GM21529 (cell line): ENCODE data around the gene CABLES1.
A peak's percentile ranks its signal among the peaks of the same experiment; 100 is the strongest.
"Not testable (repeated sequence)": the region's sequence is repeated elsewhere in the genome, so short reads cannot be mapped to it uniquely, and the experiment has no call there.

ENCODE experiments used
- ATAC-seq: cut with Tn5 transposase; IDR thresholded peaks from one replicate; pipeline ENCODE4 v1.9.1; 2021; ENCODE audit not compliant: unreplicated experiment

Gene CABLES1

DNA sequence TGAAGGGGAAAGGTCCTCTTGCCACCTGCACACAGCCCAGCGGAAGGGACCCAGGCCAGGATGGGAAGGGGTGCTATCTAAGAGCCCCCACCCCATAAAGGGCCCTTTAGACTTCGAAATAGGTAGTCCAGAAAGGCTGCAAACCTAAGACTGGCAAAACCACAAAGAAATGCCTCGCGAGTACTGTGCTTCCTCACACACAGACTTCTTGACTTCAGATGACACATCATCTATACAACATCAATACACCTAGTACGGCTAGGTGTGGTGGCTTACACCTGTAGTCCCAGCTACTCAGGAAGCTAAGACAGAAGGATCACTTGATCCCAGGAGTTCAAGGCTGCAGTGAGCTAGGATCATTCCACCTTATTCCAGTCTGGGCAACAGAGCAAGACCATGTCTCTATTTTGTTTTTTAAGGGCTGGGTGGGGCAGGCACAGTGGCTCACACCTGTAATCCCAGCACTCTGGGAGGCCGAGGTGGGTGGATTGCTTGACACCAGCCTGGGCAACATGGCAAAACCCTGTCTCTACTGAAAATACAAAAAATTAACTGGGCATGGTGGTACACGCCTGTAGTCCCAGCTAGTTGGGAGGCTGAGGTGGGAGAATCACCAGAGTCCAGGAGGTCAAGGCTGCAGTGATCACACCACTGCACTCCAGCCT is 125.8 kb downstream of the CABLES1 start:
- ATAC-seq, result no peak

DNA sequence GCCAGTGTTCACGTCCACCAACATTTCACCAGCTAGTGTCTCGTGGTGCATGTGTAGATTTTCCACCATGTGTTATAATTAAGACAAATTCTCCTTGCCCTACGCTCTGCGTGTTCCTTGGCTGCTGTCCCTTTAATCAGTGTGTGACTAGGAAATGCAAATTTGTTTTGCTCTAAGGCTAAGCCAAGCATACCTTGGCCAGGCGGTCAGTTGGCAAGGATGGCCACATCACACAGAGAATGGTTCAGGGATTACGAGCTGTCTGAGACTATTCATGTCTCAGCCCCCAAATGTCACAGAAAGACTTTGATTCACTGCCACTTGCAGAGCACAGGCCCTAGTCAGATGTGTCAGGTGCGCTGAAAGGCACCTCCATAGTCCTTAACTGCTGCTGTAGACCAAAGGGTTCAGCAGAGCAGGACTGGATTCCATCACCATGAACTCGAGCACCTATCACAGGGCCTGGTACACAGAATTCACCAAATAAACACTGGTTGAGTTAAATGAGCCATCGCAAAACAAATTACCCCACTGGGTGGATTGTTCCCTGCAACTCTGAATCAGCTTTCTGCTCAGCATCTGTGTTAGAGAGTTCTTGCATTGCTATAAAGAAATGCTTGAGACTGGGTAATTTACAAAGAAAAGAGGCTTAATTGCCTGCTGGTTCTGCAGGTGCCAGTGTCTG is 128.4 kb downstream of the CABLES1 start:
- ATAC-seq, result no peak

DNA sequence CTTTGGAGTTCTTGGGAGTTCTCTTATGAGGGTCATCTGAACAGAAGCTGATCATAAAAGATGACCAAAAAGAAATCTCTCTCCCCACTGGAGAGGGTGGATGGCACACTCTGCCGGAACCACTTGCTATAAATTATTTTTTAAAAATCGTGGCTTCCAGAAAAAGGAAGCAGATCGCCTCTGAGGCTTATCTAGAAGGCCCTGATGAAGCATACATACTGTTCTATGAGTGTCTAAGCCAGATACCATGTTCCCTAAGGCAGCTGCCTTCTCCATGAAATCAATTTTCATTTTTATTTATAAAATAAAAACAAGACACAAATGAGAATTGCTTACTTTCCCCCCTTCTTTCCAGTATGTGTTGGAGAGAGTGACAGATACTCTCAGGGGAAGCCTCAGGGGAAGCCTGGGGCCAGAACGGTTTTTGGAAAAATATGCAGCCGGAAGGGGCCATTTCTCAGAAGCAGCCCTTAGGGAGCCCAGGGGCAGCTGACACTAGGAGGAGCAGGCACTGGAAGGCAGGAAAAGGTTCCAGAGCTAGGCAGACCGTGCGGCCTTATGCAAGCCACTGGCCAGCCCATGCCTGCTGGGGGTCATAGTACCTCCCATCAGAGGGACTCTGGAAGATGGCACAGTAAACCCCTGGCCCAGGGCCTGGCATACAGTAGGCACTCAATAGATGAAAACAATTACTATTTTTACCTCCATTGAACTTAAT is 130.6 kb downstream of the CABLES1 start:
- ATAC-seq, result no peak

DNA sequence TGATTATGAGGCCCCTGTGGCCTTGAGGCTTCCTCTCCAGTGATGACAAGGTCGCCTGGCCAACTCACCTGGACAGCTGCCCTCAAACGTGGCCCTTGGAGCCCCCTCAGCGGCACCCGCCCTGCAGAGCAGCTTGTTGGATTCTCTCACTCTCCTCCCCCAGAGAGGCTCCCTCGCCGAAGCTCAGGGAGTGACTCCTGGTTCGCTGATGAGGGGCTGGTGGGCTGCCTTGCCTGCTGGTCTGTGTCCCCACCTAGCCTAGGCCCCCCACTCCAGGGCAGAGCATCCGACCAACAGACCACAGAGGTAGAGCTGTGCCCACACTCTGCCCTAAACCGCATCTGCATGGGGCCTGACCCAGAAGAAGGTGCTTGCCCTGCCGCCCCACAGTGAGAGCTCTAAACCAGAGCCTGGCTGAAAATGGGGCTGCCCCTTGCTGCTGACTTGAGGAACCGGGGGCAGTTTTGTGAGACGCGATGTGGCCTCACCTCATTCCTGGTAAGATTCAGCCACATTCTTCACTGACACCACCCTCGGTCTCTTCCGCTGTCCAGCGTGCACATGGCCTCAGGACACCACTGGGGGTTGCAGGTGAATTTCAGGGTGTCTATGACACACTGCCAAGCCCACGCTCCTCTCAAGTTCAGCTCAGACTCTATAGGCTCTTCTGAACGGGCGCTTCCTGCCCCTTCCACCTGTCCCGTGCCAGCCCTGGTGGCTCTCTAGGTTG is 131.6 kb downstream of the CABLES1 start:
- ATAC-seq, result peak; percentile 77

DNA sequence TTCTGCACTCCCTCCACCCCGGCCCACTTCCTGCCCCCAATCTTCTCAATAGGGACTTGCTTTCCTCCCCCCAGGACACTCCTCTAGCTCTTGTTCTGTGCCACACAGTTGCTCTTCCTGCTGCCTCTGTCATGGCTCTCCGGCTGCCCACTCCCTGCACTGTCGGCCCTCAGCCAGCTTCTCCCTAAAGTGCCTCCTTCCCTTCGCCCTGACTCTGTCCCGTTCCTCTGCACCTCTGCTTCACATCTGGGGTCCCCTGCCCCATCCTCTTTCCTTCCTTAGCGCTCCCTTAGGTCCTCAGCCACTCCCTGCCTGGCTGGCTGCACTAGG is 132.1 kb downstream of the CABLES1 start:
- ATAC-seq, result no peak

DNA sequence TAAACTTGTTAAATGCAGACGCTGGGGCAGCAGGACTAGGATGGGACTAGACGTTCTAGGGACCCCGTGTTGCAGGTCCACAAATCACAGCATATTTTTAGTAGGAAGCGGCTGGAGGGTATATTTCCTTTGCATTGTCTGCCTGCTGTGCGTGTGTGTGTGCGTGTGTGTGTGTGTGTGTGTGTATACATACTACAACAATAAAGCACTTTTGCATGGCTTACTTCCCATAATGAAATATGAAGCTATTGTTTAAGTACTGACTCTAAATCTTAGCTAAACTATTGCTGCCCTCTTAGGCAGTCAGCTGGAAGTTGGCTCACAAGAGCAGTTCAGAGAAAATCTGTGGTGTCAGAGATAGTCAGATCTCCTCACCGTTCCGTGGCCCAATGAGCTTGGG is 133.4 kb downstream of the CABLES1 start:
- ATAC-seq, result no peak

DNA sequence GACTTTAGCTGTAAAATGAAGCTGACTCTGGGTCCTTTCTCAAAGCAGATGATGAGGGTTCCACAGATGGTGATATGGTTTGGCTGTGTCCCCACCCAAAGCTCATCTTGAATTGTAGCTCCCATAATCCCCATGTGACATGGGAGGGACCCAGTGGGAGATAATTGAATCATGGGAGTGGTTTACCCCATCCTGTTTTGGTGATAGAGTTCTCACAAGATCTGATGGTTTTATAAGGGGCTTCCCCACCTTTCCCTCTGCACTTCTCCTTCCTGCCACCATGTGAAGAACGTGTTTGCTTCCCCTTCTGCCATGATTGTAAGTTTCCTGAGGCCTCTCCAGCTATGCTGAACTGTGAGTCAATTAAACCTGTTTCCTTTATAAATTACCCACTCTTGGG is 133.8 kb downstream of the CABLES1 start:
- ATAC-seq, result not testable (repeated sequence)

DNA sequence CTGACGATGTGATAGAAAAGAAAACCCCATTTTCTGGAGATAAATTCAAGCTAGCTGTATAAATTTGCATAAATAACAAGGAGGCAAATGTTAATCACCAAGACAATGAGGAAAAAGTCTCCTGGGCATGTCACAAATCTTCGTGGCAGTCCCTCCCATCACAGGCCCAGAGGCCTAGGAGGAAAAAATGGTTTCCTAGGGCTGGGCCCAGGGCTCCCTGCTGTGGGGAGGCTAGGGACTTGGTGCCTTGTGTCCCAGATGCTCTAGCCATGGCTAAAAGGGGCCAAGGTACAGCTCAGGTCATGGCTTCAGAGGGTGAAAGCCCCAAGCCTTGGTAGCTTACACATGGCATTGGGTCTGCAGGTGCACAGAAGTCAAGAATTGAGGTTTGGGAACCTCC is 134.6 kb downstream of the CABLES1 start:
- no peak for ATAC-seq

DNA sequence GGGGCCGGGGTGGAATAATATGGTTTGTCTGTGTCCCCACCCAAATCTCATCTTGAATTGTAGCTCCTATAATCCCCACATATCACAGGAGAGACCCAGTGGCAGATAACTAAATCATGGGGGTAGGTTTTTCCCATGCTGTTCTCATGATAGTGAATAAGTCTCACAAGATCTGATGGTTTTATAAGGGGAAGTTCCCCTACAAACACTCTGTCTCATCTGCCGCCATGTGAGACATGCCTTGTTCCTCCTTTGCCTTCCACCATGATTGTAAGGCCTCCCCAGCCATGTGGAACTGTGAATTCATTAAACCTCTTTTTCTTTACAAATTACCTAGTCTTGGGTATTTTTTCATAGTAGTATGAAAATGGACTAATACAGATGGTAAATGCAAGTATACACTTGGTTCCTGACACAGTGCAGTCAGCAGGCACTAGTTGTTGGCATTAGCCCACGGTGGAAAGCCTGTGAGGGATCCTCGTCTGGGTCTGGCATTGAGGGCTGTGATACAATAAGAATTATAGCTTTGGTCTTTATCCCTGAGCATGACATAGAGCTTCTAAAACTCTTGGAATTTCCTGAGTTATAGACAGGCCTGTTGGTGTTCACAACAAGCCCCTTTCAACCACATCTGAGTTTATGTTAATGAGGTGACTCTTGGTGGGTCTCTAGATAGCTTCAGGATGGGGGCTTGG is 135.8 kb downstream of the CABLES1 start:
- no peak for ATAC-seq

DNA sequence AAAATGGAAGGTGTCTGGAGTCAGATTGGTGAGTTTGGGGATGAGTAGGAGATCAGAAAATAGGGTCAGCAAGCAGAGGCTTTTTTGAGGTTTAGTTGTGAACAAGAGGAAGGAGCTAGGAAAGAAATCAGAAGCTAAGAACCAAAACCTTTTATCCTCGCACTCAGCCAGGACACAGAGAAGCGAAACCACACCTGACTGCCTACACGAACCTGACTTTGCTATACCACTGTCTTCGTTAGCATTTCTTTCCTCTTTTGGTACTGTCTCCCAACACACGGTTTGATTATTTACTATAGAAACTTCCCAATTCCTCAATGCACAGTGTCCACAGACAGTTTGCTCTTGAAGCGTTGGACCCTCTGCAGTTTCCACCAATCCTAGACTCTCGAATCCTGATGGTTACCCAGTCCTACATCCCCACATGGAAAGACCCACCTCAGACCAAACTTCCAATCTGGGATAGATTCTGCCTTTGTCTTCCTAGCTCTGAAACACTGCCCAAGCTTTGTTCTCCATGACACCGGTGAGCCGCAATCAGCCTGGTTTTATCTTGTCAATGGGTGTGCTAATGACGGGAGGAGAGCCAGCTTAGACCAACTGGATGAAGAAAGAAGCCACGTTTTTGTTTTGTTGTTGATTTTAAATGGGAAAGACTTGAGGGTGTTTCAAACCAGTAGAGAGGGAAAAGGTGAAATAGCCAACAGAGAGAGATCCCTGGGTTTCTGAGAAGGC is 137.4 kb downstream of the CABLES1 start:
- no peak for ATAC-seq

DNA sequence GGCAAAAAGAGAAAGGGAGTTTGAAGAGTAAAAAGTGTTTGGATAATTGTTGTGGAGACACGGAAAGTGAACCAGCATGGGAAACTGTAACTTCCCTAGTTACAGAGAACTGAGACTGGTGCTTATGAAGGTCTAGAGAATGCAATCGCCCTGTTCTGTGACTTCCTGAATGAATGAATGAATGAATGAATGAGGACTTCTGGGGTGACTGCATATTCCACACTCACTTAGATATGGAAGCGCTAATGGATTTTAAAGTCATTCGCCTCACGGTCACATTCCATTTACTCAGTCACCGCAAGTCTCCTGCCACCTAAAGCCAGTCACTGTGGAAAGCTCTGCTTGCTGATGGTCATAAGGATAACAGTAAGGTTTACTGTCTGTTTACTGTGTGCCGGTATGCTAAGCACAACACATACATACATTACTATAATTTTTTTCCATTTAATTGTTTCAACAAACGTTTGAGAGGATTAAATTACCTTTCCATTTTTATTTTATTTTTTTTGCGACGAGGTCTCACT is 138.2 kb downstream of the CABLES1 start:
- ATAC-seq, result no peak

DNA sequence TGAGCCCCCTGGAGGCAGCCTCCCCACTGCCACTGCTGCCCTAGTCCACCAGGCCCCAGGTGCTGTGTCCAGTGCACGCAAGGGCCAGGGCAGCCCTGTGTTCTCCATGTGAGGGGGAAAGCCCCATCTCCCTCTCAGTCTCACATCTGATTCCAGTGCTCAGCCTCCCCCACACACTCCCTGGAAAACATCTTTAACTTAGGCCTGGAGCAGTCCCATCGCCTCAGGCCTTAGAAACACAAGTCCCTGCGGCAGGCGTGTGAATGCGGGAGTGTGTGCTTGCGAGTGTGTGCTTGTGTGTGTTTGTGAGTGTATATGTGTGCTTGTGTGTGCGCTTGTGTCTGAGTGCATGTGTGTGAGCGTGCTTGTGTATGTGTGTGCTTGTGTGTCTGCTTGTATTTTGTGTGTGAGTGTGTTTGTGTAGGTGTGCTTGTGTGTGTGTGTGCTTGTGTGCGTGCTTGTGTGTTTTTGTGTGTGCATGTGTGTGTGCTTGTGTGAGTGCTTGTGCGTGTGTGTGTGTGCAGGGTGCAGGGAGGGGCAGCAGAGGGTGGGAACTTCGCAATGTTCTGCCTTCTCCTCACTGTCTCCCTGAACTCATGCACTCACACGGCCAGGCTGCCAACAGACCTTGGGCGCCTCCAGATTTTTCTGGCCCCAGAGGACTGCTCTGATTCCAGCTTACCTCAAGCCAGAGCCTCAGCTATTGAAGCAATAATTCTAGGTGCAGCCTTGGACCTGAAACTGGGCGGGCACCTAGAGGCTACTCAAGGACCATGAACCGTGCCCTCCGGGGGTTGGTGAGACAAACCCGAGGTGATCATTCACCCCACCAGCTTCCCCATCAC is 139.6 kb downstream of the CABLES1 start:
- no peak for ATAC-seq

DNA sequence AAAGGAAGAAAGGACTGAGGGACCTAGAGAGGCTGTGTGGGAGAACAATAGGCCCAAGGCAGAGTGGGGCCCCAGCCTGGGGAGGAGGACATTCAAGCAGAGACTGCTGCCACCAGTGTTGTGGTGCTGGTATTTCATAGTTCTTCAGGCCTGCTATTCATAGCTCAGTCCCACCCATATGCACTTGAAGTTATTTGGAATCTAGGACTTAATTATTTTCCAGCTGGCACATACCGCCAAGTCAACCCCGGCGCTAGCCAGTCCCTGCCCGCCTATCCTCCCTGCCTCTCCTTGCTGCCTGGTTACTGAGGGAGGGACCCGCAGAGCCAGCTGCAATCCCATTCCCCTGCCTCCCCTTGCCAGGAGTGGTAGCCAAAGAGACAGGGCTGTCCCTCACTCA is 141.2 kb downstream of the CABLES1 start:
- no peak for ATAC-seq

DNA sequence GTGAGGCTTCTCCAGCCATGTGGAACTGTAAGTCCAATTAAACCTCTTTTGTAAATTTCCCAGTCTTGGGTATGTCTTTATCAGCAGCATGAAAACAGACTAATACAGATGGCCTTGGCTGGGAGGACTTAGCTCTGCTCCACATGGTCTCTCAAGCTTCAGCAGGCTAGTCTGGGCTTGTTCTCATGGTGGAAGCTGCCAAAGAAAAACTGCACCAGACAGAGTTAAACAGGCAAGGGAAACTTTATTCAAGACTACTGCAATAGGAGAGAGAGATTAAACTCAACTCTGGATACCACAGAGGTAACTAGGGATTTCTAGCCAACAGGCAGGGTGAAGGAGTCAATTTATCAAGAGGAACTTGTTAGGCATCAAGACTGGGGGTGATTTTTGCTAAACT is 142.1 kb downstream of the CABLES1 start:
- no peak for ATAC-seq

DNA sequence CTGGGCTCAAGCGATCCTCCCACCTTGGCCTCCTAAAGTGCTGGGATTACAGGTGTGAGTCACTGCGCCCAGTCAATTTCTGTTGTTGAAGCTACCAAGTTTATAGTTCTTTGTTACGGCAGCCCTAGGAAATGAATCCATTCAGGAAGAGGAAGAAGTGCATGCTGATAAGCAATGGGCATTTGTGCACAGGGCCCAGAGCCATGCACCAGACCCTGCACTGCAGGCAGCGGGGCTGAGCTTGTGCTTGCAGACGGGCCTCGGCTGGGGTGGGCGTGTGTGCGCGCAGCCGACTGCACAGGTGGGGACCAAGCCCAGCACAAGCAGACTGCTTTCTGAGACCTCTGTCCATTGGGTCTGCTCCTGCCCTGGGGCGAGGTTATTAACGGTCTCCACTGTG is 144.6 kb downstream of the CABLES1 start:
- ATAC-seq, result no peak

DNA sequence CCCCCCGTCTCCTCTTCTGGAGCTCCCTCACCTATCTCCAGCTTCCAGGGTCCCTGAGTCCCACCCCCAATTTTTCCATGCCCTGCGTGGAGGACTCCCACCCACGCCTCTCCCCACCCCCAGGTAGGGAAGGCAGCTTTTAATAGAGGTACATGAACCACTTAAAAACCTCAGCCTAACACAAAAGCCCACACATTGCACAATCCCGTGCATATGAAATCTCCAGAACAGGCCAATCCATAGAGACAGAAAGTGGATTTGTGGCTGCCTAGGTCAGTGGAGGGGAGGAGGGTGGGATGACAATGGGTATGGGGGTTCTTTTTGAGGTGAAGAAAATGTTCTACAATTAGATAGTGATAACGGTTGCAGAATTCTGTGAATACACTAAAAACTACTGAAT is 145.6 kb downstream of the CABLES1 start:
- no peak for ATAC-seq

DNA sequence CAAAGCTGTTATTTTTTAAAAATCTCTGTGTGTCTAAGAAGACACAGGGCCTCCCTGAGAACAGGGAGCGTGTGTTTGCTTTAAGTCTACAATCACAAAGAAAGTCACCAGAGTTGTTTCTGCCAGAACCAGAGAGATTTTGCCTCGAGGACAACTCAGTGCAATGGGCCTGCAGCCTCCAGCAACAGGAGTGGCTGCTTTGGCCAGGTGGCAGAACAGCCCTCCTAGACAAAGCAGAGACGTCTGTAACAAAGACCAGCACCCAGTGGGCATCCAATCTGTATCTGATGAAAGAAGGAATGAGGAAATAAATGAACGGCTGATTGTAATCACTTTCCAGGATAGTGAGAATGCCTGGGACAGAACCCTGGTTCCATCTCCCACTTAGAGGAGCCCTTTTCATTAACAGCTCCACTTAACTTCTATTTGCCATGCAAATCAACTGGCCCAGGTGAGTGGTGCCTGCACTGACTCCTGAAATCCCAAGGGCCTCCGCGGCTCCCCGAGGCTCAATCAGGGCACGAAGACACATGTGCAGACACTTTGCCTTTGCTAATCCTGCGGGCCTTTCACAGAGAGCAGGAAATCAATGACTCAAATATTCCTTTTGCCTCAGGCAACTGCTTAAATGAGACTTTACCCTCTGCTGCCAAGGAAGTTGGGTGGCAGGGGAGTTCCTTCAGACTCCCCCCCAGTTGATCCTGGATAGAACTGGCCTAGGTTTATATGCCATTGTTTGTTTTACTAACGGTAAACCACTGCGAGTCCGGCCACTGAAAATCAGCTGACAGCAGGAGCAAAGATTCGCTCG is 146.5 kb downstream of the CABLES1 start:
- ATAC-seq, result no peak

DNA sequence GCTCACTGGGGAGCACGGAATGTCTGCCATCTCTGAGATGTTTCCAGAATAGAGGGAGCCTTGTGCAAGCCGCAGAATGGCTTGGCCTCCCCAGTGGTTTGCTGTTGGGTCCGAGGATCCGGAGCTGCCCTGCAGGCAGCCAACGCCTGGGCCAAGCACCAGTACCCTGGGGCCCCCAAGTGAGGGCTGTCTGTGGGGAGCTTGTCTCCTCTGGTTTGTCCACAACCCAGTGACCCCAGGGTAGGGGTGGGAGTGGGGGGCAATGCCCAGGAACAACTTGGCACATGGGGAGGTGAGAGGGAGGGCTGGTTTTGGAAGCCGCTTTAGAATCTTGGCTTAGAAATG is 147.1 kb downstream of the CABLES1 start:
- no peak for ATAC-seq
